Tongue (tissue), 2 donors: ENCODE results near the gene SLX4. TPM values are rescaled to one million over a fixed set of nuclear protein-coding genes. Genes with fewer than 3 reads are reported as not detected.

Experiments used
- DNase-seq: peaks from one replicate; pipeline ENCODE4 v3.0.0-alpha.2; 2015
- total RNA-seq: library from RNA; depleted of rRNA; stranded (reverse); fragments of >200 nt; gene quantifications from one replicate; pipeline ENCODE4 v1.2.3, GENCODE V29; 2014

SLX4 gene
- total RNA-seq, 1 donor from 2014 or later, result 5.9 TPM

- no peak for DNase-seq
Measured at GRCh38 chr16:3580251-3580651, 31.2 kb downstream of the SLX4 start.

GRCh38 chr16:3579776-3580175, 31.6 kb downstream of the SLX4 start:
- DNase-seq, result no peak

GRCh38 chr16:3578610-3579551, 32.5 kb downstream of the SLX4 start:
- DNase-seq, result peak; percentile 6

- no peak for DNase-seq
Measured at GRCh38 chr16:3578121-3578520, 33.3 kb downstream of the SLX4 start.

GRCh38 chr16:3577302-3577752, 34.1 kb downstream of the SLX4 start, which contains the start of gene NLRC3:
Gene NLRC3 (minus strand): TSS chr16:3577403. CDS start chr16:3565036, 12,367 bp downstream.
- DNase-seq, result no peak

GRCh38 chr16:3576211-3576610, 35.2 kb downstream of the SLX4 start:
- no peak for DNase-seq

GRCh38 chr16:3575491-3575890, 35.9 kb downstream of the SLX4 start:
- DNase-seq, result no peak

- no peak for DNase-seq
Measured at GRCh38 chr16:3574195-3574594, 37.2 kb downstream of the SLX4 start.

GRCh38 chr16:3573146-3573815, 38.1 kb downstream of the SLX4 start:
- DNase-seq, result no peak

GRCh38 chr16:3570420-3571062, 40.9 kb downstream of the SLX4 start:
- DNase-seq, result no peak

GRCh38 chr16:3569851-3570250, 41.6 kb downstream of the SLX4 start:
- DNase-seq, result no peak

- DNase-seq, result no peak
Measured at GRCh38 chr16:3566990-3567389, 44.4 kb downstream of the SLX4 start.

GRCh38 chr16:3564889-3565141, 46.6 kb downstream of the SLX4 start:
- no peak for DNase-seq

GRCh38 chr16:3564130-3564888, 47.1 kb downstream of the SLX4 start:
- no peak for DNase-seq

GRCh38 chr16:3562914-3563480, 48.4 kb downstream of the SLX4 start:
- no peak for DNase-seq

GRCh38 chr16:3561626-3562025, 49.8 kb downstream of the SLX4 start:
- no peak for DNase-seq

- no peak for DNase-seq
Measured at GRCh38 chr16:3554351-3554928, 57.0 kb downstream of the SLX4 start.

- no peak for DNase-seq
Measured at GRCh38 chr16:3553138-3553923, 58.1 kb downstream of the SLX4 start.

GRCh38 chr16:3550851-3551847, 60.3 kb downstream of the SLX4 start:
- DNase-seq, result no peak
